Ovary (tissue), 9 donors: ENCODE measurements around the gene DTX1. TPM values are rescaled to one million over a fixed set of nuclear protein-coding genes. Genes with fewer than 3 reads are reported as not detected.

ENCODE experiments used
- DNase-seq, 5 donors: peaks; one replicate each; pipeline ENCODE4 v3.0.0-alpha.2; 2019 to 2020
- H3K27ac ChIP-seq, 2 donors: fragments of 200-600 bp; one replicate each; pipeline versions ENCODE4 v1.5.1 to v1.8.0; 2019 to 2022
- H3K27me3 ChIP-seq: fragments of 200-600 bp; one replicate; pipeline ENCODE4 v1.8.0; 2022
- H3K36me3 ChIP-seq: fragments of 200-600 bp; sonication (generic); one replicate; pipeline ENCODE4 v1.5.1; 2019
- H3K4me1 ChIP-seq: one replicate; pipeline ENCODE4 v1.8.1; 2013; ENCODE audit warnings: mild to moderate bottlenecking, moderate library complexity; ENCODE audit not compliant: insufficient read depth
- H3K4me3 ChIP-seq: fragments of 200-600 bp; sonication (generic); one replicate; pipeline ENCODE4 v1.5.1; 2017
- H3K9me3 ChIP-seq, 2 donors: fragments of 200-600 bp in 1 of 2; sonication (generic) in 1 of 2; one replicate each; pipeline versions ENCODE4 v1.5.1 to v1.8.1; 2013 to 2019; ENCODE audit warnings: mild to moderate bottlenecking in 1 of 2, moderate library complexity in 1 of 2
- EP300 ChIP-seq: sonication (generic); formaldehyde crosslinking; IDR thresholded peaks from one replicate; pipeline ENCODE4 v1.6.1; 2017; ENCODE audit warnings: antibody characterized with exemption
- POLR2A ChIP-seq: fragments of 450-650 bp; IDR thresholded peaks from one replicate; pipeline ENCODE4 v1.6.1; 2017; ENCODE audit warnings: antibody characterized with exemption, mild to moderate bottlenecking, moderate library complexity
- WGBS, 3 donors: extraction: QIAGEN DNeasy Blood & Tissue Kit in 1 of 3; methylation state at CpG; one replicate each; pipeline versions ENCODE4 v1.1.5 to v1.1.7; 2013 to 2017; 5-methylcytosine and 5-hydroxymethylcytosine counted together
- intact Hi-C, 4 donors: fragments of 100-400 bp; cut with DNase I; formaldehyde crosslinking; loops; one replicate each; pipeline versions ENCODE4 v1.11.0 to v1.15.1; 2022 to 2023
- polyA plus RNA-seq, 2 donors: library from polyadenylated mRNA; stranded (reverse); fragments of 200-250 nt in 1 of 2; fragments of 350-450 nt in 1 of 2; fragmentation: Illumina TruSeq in 1 of 2; extraction: RNeasy Lipid Tissue Mini Kit (QIAGEN cat#74804) in 1 of 2; gene quantifications; one replicate each; pipeline ENCODE4 v1.2.3, GENCODE V29; 2013 to 2014
- total RNA-seq, 7 donors: library from RNA; depleted of rRNA in 2 of 7; stranded (reverse); fragments of >200 nt in 2 of 7; fragmentation: NEBNext Ultra II Directional in 3 of 7; extraction: Animal tissue kit (Norgen Biotek cat#: 25700) in 3 of 7; gene quantifications; one replicate each; pipeline versions ENCODE4 v1.1.0 to v1.2.4, GENCODE V29; 2016 to 2023
- TF ChIP-seq, protein P1 (sequence below), 3 donors: fragments of 450-650 bp in 2 of 3; fragments of 200-600 bp in 1 of 3; IDR thresholded peaks; one replicate each; pipeline versions ENCODE4 v1.5.1 to v1.8.0; 2016 to 2022; ENCODE audit warnings: antibody characterized with exemption in 3 of 3, mild to moderate bottlenecking in 1 of 3
- donor health status: DM: no; HTN: no; CAD: no; lungs with moderate emphysema.
- donor health status: DM: no; HTN: no; CAD: no.
- donor health status: Bipolar disorder and iron deficiency.
- donor health status: DM: yes; HTN: yes; CAD: no.
- donor health status: DM: no; HTN: no; CAD: no.
- donor health status: DM: yes; HTN: yes; CAD: no.

Gene DTX1
- total and polyA plus RNA-seq, 9 donors = 0.56 to 5.5 (median 1.6) TPM

DNA sequence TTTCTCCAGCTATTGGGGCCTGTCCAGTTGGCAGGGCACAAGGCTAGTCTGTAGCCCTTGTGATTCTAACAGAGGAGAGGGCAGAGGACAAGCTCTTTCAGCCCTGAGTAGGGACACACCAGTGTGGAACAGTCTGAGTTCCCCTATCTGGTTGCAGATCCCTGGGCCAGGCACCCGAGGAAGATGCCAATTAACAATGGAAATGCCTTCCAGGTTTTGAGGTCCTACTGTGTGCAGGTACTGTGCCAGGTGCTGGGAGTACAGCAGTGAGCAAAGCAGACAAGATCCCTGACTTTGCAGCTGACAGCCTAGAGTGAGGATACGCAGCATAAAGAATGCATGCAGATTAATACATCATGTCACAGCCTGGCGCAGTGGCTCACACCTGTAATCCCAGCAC, 17.1 kb downstream of the DTX1 start:
- no peak overlapping the region for H3K4me3 ChIP-seq
- WGBS, 3 donors = 79 to 81% (median 80%) methylated on average over 3 of the region's 3 CpGs
- H3K27ac ChIP-seq = no peak overlapping the region
- H3K36me3 ChIP-seq = no peaks in the 10 kb centered on the region
- intact Hi-C loops = no loop called here
- no peaks in the 10 kb centered on the region for H3K4me1 ChIP-seq
- no peak for DNase-seq
- no peak for TF ChIP-seq EP300
- TF ChIP-seq, protein P1, sequence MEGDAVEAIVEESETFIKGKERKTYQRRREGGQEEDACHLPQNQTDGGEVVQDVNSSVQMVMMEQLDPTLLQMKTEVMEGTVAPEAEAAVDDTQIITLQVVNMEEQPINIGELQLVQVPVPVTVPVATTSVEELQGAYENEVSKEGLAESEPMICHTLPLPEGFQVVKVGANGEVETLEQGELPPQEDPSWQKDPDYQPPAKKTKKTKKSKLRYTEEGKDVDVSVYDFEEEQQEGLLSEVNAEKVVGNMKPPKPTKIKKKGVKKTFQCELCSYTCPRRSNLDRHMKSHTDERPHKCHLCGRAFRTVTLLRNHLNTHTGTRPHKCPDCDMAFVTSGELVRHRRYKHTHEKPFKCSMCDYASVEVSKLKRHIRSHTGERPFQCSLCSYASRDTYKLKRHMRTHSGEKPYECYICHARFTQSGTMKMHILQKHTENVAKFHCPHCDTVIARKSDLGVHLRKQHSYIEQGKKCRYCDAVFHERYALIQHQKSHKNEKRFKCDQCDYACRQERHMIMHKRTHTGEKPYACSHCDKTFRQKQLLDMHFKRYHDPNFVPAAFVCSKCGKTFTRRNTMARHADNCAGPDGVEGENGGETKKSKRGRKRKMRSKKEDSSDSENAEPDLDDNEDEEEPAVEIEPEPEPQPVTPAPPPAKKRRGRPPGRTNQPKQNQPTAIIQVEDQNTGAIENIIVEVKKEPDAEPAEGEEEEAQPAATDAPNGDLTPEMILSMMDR (IDR thresholded peaks at IDR 0.05) = no peak
- no peak for TF ChIP-seq POLR2A
- no peaks in the 10 kb centered on the region for H3K27me3 ChIP-seq
- H3K9me3 ChIP-seq = no peaks in the 10 kb centered on the region

DNA sequence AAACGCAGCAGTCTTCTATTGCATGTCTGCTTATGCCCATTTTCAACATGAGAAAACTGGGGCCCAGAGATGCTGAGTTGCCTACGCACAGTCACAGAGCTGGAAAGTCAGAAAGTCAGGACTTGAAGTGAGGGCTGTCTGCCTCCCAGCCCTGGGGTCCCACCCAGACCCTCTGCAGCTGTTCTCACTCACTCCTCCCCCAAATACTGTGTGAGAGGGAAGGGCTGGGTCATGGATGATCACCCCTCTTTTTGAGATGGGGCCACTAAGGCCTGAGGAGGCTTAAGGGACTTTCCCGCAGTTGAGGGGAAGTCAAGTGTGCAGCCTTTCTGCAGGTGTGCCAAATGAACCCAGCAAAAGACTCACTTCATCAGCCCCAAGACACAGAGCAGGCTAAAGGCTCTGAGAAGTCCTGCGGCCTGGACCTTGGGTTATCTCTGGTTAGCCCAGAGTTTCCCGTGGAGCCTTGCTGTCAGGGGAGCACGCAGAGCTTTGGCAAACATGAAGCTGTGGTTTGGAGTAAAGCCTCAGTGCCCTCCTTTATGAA, 18.7 kb downstream of the DTX1 start:
- TF ChIP-seq EP300 (no peak), POLR2A (no peak)
- TF ChIP-seq, protein P1 (IDR thresholded peaks at IDR 0.05) = no peak
- no peak for DNase-seq
- 66 to 77% (median 67%) methylated on average over 6 of the region's 6 CpGs for WGBS, 3 donors
- intact Hi-C loops = no loop called here
- Histone ChIP-seq H3K4me1 (no peaks in the 10 kb centered on the region), H3K9me3 (no peaks in the 10 kb centered on the region), H3K27ac (no peak overlapping the region), H3K4me3 (no peak overlapping the region), H3K27me3 (no peaks in the 10 kb centered on the region), H3K36me3 (no peaks in the 10 kb centered on the region)

DNA sequence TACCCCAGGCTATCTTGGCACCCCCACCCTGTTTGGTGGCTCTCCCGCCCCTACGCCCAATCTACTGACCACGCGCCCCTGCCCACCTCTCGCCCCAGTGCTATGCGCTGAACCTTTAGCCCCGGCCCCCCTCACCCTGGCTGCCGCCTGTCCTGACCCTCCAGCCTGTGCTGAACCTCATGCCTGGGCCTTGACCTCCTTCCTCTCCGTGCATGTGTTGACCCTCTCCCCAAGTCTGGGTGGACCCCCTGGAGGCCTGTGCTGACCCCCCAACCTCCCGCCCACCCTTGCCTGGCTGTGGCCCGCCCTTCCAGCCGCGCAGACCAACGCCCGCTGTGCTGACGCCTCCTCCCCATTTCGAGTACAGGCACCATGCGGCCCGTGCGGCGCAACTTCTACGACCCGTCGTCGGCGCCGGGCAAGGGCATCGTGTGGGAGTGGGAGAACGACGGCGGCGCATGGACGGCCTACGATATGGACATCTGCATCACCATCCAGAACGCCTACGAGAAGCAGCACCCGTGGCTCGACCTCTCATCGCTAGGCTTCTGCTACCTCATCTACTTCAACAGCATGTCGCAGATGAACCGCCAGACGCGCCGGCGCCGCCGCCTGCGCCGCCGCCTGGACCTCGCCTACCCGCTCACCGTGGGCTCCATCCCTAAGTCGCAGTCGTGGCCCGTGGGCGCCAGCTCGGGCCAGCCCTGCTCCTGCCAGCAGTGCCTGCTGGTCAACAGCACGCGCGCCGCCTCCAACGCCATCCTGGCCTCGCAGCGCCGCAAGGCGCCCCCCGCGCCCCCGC, 20.7 kb downstream of the DTX1 start:
- no peak for TF ChIP-seq EP300
- Histone ChIP-seq H3K4me1 (no peaks in the 10 kb centered on the region), H3K27ac (no peak overlapping the region), H3K4me3 (no peak overlapping the region), H3K9me3 (no peaks in the 10 kb centered on the region), H3K27me3 (no peaks in the 10 kb centered on the region), H3K36me3 (no peaks in the 10 kb centered on the region)
- intact Hi-C loops = no loop called here
- no peak for DNase-seq
- WGBS, 3 donors = 68 to 76% (median 70%) methylated on average over 66 to 70 of the region's 70 CpGs

DNA sequence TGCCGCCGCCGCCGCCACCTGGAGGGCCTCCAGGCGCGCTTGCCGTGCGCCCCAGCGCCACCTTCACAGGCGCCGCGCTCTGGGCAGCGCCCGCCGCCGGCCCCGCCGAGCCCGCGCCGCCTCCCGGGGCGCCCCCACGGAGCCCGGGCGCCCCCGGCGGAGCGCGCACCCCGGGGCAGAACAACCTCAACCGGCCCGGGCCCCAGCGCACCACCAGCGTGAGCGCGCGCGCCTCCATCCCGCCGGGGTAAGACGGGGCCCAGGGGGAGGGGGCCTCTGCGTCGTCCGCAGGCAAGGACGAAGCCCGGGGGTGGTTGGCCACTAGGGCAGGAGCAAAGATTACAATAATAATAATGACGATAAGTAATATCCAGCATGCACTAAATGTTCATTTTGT, 21.3 kb downstream of the DTX1 start:
- no peaks in the 10 kb centered on the region for H3K4me1 ChIP-seq
- H3K36me3 ChIP-seq = no peaks in the 10 kb centered on the region
- no peak overlapping the region for H3K27ac ChIP-seq
- no peak for DNase-seq
- no peaks in the 10 kb centered on the region for H3K27me3 ChIP-seq
- no peak overlapping the region for H3K4me3 ChIP-seq
- WGBS, 3 donors = 50 to 66% (median 64%) methylated on average over 42 to 48 of the region's 48 CpGs
- intact Hi-C loops = no loop called here
- no peaks in the 10 kb centered on the region for H3K9me3 ChIP-seq
- TF ChIP-seq POLR2A (no peak), EP300 (no peak)
- TF ChIP-seq, protein P1 (IDR thresholded peaks at IDR 0.05) = no peak

DNA sequence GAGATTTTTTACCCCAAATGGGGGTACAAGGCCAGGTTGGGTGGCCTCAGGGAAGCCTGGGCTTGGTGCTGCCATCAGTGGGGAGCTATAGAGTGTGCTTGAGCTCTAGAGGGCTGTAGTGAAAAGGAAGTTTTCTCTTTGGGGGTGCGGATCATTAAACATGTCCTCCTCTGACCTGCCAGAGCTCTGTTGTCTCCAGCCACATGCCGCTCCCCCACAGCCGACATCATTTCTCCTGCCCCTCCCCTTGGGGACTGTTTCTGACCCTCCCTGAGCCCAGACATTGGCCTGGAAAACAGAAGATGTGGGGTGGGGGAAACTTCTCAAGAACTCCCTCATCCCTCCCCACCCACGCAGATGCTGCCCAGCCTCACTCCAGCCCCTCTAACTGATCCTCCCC, 25.3 kb downstream of the DTX1 start:
- Histone ChIP-seq H3K4me1 (no peaks in the 10 kb centered on the region), H3K36me3 (no peaks in the 10 kb centered on the region), H3K9me3 (no peaks in the 10 kb centered on the region), H3K27me3 (no peaks in the 10 kb centered on the region), H3K4me3 (no peak overlapping the region), H3K27ac (no peak overlapping the region)
- DNase-seq = no peak
- intact Hi-C loops = no loop called here
- TF ChIP-seq, protein P1 (IDR thresholded peaks at IDR 0.05) = no peak
- no peak for TF ChIP-seq EP300
- TF ChIP-seq POLR2A = no peak
- 61 to 65% (median 64%) methylated on average over 4 of the region's 4 CpGs for WGBS, 3 donors
